Activated gamma-delta T cell treated with Interleukin-2 at 50 U/mL for 16 hours (primary cell): ENCODE results near the gene TMEM117.
"Not testable (repeated sequence)": the region's sequence is repeated elsewhere in the genome, so short reads cannot be mapped to it uniquely, and the experiment has no call there.

Experiments
- DNase-seq: peaks from one replicate; pipeline ENCODE4 v3.0.0-alpha.2; 2020

Gene TMEM117

DNA sequence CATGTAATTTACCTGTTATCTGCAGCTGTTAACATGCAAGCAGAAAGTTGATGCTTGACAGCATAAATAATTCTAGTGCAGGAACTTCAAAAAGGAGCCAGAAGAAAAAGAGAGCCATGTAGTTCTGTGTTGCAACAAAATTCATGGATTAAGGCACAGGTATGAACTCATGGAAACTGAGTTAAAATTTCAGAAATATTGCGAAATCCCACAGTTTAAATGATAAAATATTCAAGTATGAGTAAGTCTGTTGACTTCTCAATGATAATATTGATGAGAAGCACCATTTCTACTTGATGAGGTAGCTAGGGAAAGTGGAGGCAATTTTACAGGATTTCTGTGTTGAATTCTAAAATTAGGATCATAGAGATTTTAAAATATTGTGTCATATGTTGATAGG lies 290.9 kb downstream of the TMEM117 start:
- DNase-seq, result no peak

DNA sequence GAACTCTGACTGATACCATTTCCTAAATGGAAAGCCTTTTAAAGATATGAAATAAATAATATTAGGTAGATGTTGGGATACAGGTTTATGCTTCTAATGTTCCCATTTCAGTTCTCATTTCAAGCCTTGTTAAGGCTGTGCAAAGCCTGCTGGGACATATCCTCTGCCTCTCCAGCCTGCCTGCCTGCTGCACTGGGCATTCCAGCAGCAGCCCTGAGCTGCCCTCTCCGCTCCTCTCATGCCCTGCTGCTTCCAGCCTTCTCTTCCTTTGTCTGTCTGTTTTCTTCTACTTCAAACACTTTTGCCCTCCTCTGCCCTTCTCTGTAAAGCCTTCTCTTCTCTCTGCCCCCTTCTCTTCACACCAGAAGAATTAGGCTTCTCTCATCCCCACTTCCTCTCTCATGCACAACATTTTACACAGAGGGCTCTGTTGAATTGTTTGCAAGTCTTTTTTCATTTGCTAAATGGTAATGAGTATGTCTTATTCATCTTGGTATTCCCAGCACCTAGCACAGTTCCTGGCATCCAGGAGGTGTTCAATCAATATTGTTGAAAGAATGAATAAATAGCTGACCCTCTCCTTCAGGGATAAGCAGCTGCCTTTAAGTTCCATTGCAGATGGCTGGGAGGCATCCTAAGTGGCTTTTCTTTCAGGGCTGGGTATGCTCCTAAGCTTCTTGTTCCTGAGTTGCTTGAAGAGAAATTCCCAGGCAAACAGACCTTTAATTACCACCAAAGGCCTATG lies 292.3 kb downstream of the TMEM117 start:
- DNase-seq, result no peak

DNA sequence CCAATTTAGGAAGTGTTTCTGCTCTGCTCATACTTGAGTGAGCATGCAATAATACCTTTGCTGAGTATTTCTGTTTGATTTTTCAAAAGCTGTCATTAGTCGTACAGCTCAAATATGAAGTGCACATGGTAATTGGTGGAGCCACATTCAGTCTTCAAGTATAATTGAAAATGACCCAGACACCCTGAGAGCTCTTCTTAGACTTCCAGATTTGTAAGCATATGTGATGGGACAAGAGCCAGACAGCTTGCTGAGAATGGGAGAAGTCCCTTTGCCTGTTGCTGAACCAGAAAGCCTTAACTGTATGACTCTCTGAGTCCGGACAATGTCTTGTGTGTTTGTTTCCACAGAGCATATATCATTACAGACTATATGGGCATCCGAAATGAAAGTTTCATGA lies 307.3 kb downstream of the TMEM117 start:
- DNase-seq, result no peak

DNA sequence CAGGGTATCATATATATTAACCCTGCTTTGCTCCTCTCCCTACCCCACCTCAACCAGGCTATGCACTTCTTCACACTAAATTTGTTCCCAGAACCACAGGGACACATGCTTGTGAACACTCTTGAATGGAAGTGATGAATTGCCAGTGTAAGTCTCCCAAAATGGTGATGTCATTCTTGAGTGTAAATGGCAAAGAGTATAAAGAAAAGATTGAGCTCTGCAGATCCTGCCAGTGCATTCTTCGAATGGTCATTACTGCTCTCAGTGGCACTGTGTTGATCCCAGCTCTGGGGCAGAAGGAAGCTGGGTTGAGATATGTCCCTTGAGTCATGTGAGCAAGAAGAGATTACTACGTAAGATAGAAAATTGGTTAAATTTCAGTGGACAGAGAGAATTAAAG lies 313.1 kb downstream of the TMEM117 start:
- DNase-seq, result no peak

DNA sequence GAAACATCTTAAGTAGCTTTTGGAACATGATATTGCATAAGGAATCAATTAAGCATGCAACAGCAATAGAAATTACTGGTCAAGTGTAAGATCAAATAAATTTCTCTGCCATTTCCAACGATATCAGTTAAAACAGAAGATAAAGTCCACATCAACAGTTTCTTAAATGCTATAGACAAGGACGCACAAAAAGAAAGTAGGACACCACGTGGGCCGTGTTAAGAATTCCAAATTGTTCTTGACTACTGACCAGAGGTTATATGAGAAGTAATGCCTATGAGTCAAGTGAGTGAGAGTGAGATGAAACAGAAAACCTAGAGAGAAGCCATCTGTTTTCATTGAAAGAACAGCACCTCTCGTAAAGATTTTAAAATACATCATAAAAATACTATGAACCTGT lies 318.2 kb downstream of the TMEM117 start:
- no peak for DNase-seq

DNA sequence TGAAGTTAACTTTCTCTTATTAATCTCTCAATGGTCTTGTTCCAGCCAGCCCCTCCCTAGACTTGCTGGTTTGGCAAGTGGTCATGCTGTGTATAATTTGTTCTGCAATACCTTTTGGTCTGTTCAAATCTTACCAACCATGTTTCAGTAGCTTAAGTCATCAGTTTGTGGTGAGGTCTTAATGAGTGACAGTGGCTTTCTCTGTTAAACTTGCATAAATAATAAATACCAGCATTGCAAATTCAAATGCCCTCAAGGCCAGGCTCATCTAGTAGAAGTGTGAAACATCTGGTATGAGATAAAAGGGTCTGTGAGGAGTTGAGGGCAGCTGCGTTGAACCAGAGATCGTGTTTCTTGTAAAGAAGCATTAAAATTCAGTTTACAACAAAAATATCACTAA lies 319.5 kb downstream of the TMEM117 start:
- DNase-seq, result no peak

DNA sequence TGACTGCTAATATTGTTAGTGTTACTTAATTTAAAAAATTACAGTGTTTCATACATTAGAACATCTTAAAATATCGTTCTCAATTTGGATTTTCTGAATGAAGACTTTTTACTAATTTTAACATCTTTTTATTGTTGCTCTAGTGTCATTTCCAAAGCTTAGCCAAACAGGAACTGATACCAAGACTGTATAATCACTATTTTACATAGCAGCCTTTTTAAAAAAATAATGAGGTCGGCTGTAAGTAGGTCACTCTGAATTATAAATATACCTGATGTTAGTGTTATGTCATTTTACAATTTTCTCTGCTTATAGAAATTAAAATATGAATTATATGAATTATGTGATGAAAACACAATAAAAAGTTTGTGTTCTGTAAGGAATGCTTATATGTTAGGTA lies 321.5 kb downstream of the TMEM117 start:
- no peak for DNase-seq

DNA sequence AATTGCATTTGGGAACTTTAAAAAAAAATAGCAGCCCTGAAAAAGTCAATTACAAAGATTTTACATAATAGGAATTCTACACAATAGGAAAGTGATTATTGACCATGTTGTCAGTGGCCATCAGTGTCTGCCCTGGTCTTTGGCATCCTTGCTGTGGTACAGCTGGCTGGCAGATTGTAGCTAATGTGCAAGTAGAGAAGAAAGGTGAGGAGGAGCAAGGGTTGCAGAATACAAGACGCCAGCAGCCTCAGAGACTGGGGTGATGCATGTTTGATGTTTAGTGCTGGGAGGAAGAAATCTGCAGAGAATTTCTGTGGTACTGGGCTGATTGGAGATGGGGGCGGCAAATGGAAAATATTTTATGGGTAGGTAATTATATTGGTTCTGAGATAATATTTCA lies 322.9 kb downstream of the TMEM117 start:
- DNase-seq, result no peak

DNA sequence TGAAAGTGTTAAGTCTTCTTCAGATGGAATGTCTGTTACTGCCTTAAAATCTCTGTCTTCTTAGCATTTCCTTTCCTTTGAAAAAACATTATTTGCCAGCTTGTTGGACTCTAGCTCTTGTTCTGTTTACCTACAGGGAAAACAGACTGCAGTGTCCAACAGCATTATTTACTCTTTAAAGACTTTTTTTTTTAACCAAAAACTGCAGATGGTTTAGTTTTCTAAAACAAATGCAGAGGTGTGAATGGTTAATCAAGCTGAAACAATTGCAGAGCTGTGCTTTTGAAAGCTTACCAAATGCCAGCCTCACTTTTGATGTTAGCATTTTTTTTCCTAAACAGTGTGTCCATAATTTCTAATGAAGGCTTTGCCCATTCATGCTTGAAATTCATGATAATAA lies 323.3 kb downstream of the TMEM117 start:
- no peak for DNase-seq

DNA sequence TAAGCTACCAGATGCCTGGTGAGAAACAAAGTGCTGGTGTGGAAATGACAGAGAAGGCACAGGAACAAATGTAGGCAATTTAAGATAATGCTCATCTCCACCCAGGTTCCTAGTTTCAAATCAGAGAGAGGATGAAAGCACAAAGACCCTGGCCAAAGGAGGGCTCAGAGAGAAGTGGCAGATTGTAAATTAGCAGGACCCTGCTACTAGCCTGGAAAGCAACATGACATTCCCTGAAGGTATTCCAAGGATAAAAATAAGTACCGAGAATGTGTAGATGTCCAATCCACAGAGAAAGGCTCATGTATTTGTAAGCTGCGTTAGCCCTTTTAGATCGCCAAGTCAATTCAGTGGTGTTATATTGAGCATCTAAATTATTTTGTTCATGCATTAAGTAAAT lies 324.0 kb downstream of the TMEM117 start:
- DNase-seq, result no peak

DNA sequence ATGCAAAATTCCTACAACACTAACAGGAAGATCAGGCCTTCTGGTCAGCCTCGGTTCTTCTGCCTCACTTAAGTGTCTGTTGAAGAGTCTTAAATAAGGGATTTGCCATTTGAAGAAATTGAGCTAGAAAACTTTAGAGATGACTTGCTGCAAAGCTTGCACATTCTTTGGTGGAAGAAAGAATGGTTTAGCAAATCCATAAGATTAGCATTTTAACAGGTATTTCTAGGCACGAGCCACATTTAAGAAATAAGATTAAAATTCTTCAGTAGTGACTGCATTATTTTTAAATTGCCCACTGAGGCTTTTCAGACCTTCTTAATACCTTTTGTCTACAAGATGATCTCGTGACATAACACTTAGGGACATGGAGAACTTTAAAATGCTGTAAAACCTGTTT lies 327.1 kb downstream of the TMEM117 start:
- DNase-seq, result no peak

DNA sequence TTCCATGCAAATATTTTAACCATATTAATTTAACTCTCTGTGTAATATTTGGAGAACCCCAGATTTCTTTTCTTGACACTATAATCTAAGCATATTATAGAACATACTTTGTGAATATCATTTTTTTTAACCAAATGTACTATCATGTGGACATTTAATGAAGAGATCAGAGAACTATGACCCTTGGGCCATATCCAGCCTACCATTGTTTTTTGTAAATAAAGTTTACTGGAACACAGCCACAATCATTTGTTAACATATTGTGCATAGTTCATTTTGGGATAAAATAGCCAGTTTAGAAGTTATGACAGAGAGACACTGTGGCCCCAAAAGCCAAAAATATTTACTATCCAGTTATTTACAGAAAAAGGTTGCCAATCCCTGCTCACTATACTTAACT lies 338.2 kb downstream of the TMEM117 start:
- no peak for DNase-seq

DNA sequence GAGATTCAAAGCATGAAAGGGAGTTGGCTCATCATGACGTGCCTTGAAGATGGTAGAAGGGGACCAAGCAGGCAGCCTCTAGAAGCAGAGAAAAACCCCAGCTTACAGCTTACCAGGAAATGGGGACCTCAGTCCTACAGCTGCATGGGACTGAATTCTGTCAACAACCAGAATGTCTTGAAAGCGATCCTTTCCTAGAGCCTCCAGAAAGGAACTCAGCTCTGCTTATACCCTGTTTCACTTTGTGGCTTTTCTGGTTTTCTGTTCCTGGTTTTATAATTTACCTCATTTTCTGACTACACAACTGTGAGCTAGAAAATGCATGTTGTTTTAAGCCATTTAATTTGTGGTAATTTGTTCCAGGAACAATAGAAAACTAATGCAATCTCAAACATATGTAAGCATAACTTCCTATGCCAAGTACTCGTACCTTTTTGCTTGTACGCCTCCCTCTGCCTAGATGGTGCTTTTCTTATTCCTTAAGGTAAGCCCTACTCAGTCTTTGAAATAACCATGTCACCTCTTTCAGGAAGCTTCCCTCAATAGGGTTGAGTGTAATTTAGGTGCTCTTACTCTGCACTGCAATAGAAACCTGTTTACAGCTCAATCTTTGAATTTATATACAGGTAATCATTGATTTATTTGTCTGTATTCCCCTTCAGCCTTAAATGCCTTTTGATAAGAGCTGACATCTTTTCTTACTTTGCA lies 348.8 kb downstream of the TMEM117 start:
- no peak for DNase-seq

DNA sequence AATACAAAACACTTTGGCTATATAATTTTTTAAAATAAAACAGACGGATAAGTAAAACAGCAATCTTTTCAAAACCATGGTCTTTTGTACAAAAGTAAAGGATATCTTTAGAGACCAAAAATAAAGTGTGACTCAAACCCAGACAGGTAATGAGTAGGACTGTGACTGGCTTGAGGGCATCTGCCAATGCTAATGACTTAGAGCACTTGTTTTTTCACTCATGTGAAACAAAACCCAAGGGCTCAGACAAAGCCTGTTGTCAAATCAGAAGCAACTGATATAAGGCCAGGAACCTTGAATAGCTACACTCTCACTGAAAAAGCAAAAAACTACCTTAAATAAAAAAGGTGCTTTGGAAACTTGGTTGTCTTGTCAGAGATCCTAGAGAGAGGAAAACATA lies 357.4 kb downstream of the TMEM117 start:
- DNase-seq, result no peak

DNA sequence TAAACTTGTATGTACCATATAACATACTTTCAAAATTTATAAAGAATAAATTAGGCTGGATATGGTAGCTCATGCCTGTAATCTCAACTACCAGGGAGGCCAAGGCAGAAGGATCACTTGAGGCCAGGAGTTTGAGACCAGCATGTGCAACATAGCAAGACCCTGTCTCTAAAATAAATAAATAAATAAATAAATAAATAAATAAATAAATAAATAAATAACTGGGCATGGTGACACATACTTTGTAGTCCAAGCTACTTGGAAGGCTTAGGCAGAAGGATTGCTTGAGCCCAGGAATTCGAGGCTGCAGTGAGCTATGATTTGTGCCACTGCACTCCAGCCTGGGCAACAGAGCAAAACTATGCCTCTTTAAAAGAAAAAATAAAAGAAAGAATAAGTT lies 359.8 kb downstream of the TMEM117 start:
- not testable (repeated sequence) for DNase-seq

DNA sequence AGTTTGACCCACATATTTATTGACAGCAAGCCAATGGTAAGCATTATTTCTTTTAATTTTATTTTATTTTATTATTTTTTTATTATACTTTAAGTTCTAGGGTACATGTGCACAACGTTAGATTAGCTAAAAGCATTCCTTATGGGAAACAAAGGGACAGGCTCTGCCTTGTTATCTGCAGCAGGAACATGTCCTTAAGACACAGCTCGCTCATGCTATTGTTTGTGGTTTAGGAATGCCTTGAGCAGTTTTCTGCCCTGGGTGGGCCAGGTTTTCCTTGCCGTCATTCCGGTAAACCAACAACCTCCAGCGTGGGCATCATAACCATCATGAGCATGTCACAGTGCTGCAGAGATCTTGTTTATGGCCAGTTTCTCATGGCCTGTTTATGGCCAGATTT lies 370.2 kb downstream of the TMEM117 start:
- no peak for DNase-seq

DNA sequence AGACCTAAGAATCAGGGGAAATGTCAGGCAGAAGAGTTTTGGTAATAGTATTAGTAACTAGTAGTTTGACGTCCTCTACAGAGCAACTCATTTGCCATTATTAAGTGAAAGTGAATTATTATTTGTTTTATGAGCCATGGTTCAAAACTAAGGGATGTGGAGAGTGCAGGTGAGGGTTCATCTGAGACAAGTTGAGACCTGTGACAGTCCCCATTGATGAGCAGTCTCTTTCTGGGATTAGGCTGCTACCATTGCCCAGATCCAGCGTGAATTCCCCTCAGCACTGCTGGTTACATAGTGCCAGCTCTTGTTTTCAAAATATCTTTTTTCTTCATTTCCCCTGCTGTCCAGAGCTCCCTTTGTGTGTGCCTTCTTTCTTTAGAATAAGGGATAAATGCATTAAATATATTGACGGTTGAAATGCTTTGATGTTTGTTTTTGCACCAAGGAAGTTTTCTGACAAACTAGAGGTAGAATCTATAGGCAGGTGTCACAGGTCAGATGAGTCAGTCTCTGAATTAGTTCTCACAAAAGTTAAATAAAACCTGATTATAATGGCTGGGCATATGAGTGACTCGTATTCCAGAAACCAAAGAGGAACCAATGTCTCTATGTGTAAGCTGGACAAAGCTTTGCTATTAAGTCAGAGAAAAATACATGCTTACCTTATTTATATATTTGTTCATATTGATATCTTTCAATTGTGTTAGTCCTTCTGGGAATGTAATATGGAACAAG lies 381.4 kb downstream of the TMEM117 start:
- DNase-seq, result no peak

DNA sequence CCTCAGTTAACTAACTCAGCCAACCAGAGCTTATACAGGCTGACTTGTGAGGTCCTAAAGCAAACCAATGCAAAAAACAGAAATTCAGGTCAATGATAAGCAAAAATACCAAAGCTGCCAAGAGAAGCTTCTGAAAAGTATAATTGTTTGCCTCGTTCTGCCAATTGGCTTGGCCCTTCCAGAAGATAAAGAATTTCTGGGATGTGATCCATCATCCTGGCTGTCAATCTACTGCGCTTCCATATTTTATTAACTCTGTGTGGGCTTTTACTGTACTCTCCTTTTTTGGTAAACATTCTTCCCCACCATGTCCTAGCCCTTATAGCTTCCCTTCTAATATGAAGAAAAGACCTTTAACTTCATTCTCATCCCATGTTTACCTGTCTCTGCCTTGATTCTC lies 387.9 kb downstream of the TMEM117 start:
- DNase-seq, result no peak

DNA sequence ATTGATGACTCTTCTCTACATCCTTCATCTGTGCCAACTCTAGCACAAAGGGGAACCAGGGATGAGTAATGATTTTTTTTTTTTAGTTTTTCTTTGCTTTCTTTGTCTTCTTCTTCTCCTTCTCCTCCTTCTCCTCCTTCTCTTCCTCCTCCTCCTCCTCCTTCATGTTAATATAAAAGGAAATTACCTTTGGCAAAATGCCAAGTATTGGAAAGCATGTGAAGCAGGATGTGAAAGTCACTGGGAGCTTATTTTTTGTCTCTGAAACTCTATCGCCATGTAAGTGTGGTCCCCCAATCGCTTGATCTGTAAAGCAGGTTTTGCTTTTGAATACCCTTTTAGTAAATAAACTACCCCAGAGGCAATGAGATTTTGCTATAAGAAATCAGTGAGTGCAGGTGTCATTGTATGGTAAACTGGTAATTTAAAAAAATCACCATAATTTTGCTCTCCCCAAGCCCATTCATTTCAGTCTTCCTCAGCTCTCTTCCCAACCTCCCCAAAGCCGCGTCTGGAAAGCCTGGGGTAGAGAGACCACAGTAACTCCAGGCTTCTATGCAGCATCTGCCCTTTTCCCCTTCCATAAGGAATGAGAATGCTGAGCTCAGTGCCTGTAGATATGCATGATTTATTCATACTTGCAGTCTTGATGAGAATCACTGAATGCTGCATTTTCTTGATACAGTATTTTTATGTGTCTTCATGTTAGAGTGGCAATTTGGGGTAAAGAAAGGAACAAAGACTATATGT lies 388.7 kb downstream of the TMEM117 start:
- no peak for DNase-seq

DNA sequence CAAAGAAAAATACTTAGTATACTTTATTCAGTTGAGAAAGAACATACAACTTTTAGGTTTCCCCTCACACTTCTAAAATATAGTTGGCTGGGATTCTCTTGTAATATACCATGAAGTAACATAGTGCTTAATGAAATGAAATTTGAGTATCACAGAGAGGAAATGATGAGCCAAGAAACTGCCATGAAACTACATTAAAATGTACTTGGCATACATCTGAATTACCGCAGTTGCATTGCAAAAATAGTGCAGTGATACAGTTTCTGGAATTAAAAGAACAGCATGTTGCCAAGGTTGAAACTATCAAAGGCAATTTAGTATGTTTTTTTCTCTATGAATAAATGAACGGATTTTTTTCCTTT lies 389.2 kb downstream of the TMEM117 start:
- DNase-seq, result no peak

DNA sequence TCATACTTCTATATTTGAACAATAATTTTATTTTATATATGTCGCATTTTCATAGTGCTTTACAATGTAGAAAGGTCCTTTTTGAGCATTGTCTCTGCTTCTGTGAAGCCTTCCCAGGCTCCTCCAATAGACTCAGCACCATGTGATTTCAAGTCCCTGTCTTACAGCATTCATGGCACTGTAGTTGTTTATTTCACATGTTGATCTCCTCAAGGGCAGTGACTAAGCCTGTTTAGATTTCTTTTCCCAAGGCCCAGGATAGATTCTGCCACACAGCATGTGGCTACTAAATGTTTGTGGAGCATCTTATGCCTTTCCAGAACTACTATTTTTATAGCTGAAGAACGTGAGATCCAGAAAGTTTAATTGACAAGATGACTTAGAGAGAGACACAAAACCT lies 391.7 kb downstream of the TMEM117 start:
- no peak for DNase-seq

DNA sequence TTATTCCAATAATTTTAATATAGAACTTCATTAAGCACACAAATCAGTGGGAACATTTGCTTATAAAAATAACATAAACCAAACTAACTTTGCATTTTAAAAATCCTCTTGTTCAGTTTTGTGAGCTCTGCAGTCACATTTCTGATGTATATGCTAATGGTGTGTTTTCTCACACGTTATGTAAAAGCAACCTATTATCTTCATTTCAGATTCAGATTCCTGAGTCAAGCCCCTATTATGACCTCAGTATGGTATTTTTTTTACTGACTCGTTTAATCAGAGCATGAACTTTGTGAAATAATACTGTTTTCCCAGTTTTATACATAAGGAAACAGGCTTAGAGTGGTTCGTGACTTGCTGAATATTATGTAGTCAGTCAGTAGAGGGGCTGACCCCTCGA lies 394.0 kb downstream of the TMEM117 start:
- DNase-seq, result no peak

DNA sequence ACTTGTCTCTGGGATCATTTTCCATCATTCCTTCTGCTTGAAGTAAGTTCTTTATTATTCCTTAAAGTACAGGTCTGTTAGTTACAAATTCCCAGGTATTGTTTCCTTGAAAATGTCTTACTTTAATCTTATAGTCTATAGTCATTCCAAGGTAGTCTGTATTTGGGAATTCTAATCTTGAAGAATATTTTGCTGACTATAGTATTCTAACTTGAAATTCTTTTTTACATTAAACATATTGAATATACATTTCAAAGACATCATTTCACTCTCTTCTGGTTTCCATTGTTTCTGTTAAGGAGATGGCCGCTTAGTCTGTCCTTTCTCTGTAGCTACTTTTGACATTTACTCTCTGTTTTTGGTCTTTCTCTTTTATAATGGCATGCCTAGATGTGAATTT lies 399.8 kb downstream of the TMEM117 start:
- DNase-seq, result no peak

DNA sequence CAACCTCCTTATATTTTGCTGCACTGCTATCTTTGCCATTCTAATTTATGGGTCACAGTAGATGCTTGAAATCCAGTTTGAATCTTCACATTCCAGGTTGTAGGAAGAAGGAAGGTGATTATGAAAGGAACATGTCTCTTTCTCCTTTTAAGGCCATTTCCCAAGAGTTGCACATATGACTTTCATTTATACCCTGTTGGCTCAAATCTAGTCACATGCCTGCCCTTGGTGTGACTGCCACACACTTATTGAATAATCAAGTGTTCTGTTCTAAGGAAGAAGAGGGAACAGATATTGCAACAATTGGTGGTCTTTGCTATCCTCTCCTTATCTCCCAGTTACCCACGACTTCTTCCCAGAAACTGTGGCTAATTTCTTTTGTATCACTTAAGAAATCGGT lies 404.3 kb downstream of the TMEM117 start:
- DNase-seq, result no peak
